SK-N-MC (cell line): ENCODE results near the gene GOLIM4.
A peak's percentile ranks its signal among the peaks of the same experiment; 100 is the strongest.

Experiments used
- DNase-seq: peaks from one replicate; pipeline ENCODE4 v3.0.0-alpha.2; 2011; ENCODE audit warnings: low read depth, low spot score
- H3K27ac ChIP-seq: fragments of 200-600 bp; sonication (generic); 2 replicates; pipeline ENCODE4 v1.5.1; 2016; ENCODE audit warnings: mixed run types
- H3K36me3 ChIP-seq: fragments of 200-600 bp; sonication (generic); 2 replicates; pipeline ENCODE4 v1.6.1; 2017; ENCODE audit warnings: antibody characterized with exemption, low read length, mixed read lengths; ENCODE audit not compliant: insufficient read depth
- H3K4me3 ChIP-seq: fragments of 200-600 bp; sonication (generic); 2 replicates; pipeline ENCODE4 v1.5.1; 2016
- H3K9ac ChIP-seq: fragments of 200-600 bp; sonication (generic); 2 replicates; pipeline ENCODE4 v1.8.0; 2017; ENCODE audit warnings: mixed run types, mixed read lengths; ENCODE audit not compliant: insufficient read length
- H3K9me3 ChIP-seq: fragments of 200-600 bp; sonication (generic); 2 replicates; pipeline ENCODE4 v1.6.1; 2017; ENCODE audit warnings: low read depth, mild to moderate bottlenecking, antibody characterized with exemption, low read length, moderate library complexity, mixed read lengths
- EZH2 ChIP-seq: fragments of 200-600 bp; sonication (generic); IDR thresholded peaks from one replicate; pipeline ENCODE4 v1.6.1; 2017; ENCODE audit warnings: antibody characterized with exemption
- FOXP2 ChIP-seq: optimal IDR thresholded peaks from 2 replicates; pipeline ENCODE3; 2011; ENCODE audit warnings: mild to moderate bottlenecking, moderate library complexity; ENCODE audit not compliant: insufficient read depth; ENCODE audit errors: extremely low read length, control extremely low read depth
- POLR2AphosphoS5 ChIP-seq: IDR thresholded peaks from 2 replicates; pipeline ENCODE4 v1.6.1; 2012; ENCODE audit warnings: mild to moderate bottlenecking, low read depth, low read length, borderline replicate concordance

The GOLIM4 gene

GRCh38 chr3:168072323-168072650 lies 23.4 kb downstream of the GOLIM4 start:
- no peak overlapping the region for H3K9ac ChIP-seq
- no peak overlapping the region for H3K4me3 ChIP-seq
- TF ChIP-seq POLR2AphosphoS5: no peak
- TF ChIP-seq EZH2: no peak
- TF ChIP-seq FOXP2: no peak

GRCh38 chr3:168071591-168072322 lies 24.0 kb downstream of the GOLIM4 start:
- Histone ChIP-seq H3K4me3 (no peak overlapping the region), H3K9ac (no peak overlapping the region), H3K36me3 (no peaks in the 10 kb centered on the region), H3K9me3 (no peaks in the 10 kb centered on the region), H3K27ac (no peak overlapping the region)
- DNase-seq: no peak
- no peak for TF ChIP-seq POLR2AphosphoS5
- no peak for TF ChIP-seq FOXP2
- no peak for TF ChIP-seq EZH2

More at GRCh38 chr3:168072323-168072650, 23.4 kb downstream of the GOLIM4 start:
- Histone ChIP-seq H3K9me3 (no peaks in the 10 kb centered on the region), H3K36me3 (no peaks in the 10 kb centered on the region), H3K27ac (peak overlapping the region; percentile 39; the same call in 1 of the 2 replicates)
- no peak for DNase-seq

- Histone ChIP-seq H3K9me3 (no peaks in the 10 kb centered on the region), H3K27ac (no peak overlapping the region), H3K4me3 (no peak overlapping the region), H3K9ac (no peak overlapping the region), H3K36me3 (no peaks in the 10 kb centered on the region)
- no peak for TF ChIP-seq EZH2
- TF ChIP-seq POLR2AphosphoS5: no peak
- TF ChIP-seq FOXP2: no peak
- no peak for DNase-seq
Measured at GRCh38 chr3:168070919-168071318, 24.8 kb downstream of the GOLIM4 start.

GRCh38 chr3:168068346-168068745 lies 27.4 kb downstream of the GOLIM4 start:
- Histone ChIP-seq H3K4me3 (no peak overlapping the region), H3K9me3 (no peaks in the 10 kb centered on the region), H3K9ac (no peak overlapping the region), H3K36me3 (no peaks in the 10 kb centered on the region), H3K27ac (no peak overlapping the region)
- TF ChIP-seq POLR2AphosphoS5: no peak
- TF ChIP-seq FOXP2: no peak
- no peak for TF ChIP-seq EZH2
- DNase-seq: no peak

- no peak for DNase-seq
- Histone ChIP-seq H3K27ac (no peak overlapping the region), H3K9ac (no peak overlapping the region), H3K9me3 (no peaks in the 10 kb centered on the region), H3K36me3 (no peaks in the 10 kb centered on the region), H3K4me3 (no peak overlapping the region)
- no peak for TF ChIP-seq EZH2
Measured at GRCh38 chr3:168066882-168067281, 28.8 kb downstream of the GOLIM4 start.

GRCh38 chr3:168065569-168065968 lies 30.2 kb downstream of the GOLIM4 start:
- no peak overlapping the region for H3K9ac ChIP-seq
- H3K4me3 ChIP-seq: no peak overlapping the region
- no peak for TF ChIP-seq EZH2
- no peak for TF ChIP-seq POLR2AphosphoS5
- no peak for TF ChIP-seq FOXP2
- no peaks in the 10 kb centered on the region for H3K36me3 ChIP-seq
- H3K27ac ChIP-seq: no peak overlapping the region
- DNase-seq: no peak
- H3K9me3 ChIP-seq: no peaks in the 10 kb centered on the region

GRCh38 chr3:168063122-168063521 lies 32.6 kb downstream of the GOLIM4 start:
- H3K4me3 ChIP-seq: no peak overlapping the region
- no peak overlapping the region for H3K27ac ChIP-seq
- H3K9ac ChIP-seq: no peak overlapping the region
- DNase-seq: no peak
- H3K9me3 ChIP-seq: no peaks in the 10 kb centered on the region
- no peak for TF ChIP-seq FOXP2
- TF ChIP-seq EZH2: no peak
- TF ChIP-seq POLR2AphosphoS5: no peak
- H3K36me3 ChIP-seq: no peaks in the 10 kb centered on the region

- TF ChIP-seq EZH2 (no peak), FOXP2 (no peak), POLR2AphosphoS5 (no peak)
- Histone ChIP-seq H3K27ac (no peak overlapping the region), H3K36me3 (no peaks in the 10 kb centered on the region), H3K9ac (no peak overlapping the region), H3K9me3 (no peaks in the 10 kb centered on the region), H3K4me3 (no peak overlapping the region)
- DNase-seq: no peak
Measured at GRCh38 chr3:168062679-168063078, 33.0 kb downstream of the GOLIM4 start.

- H3K9ac ChIP-seq: no peak overlapping the region
- no peak overlapping the region for H3K27ac ChIP-seq
- TF ChIP-seq POLR2AphosphoS5: no peak
- DNase-seq: no peak
- H3K9me3 ChIP-seq: no peaks in the 10 kb centered on the region
- H3K36me3 ChIP-seq: no peaks in the 10 kb centered on the region
- H3K4me3 ChIP-seq: no peak overlapping the region
Measured at GRCh38 chr3:168061332-168061996, 34.3 kb downstream of the GOLIM4 start.
